NCI-H1048 (cell line): ENCODE data around the gene LAMB1.

Experiments used
- DNase-seq: peaks from one replicate; lab custom pipeline; 2025; lab: John Stamatoyannopoulos, UW

The LAMB1 gene

GRCh38 chr7:107998660-107999480 lies 4.1 kb downstream of the LAMB1 start:
- DNase-seq, result no peak

- no peak for DNase-seq
These were observed 4.8 kb downstream of the LAMB1 start for GRCh38 chr7:107998150-107998549.

- DNase-seq, result no peak
These were observed 6.7 kb downstream of the LAMB1 start for GRCh38 chr7:107996072-107996882.

GRCh38 chr7:107995184-107996071 lies 7.5 kb downstream of the LAMB1 start:
- DNase-seq, result no peak

- no peak for DNase-seq
These were observed 8.4 kb downstream of the LAMB1 start for GRCh38 chr7:107994421-107995030.

- no peak for DNase-seq
These were observed 9.1 kb downstream of the LAMB1 start for GRCh38 chr7:107993891-107994291.

GRCh38 chr7:107989618-107990373 lies 13.2 kb downstream of the LAMB1 start:
- no peak for DNase-seq

- no peak for DNase-seq
These were observed 20.0 kb downstream of the LAMB1 start for GRCh38 chr7:107982918-107983389.

- no peak for DNase-seq
These were observed 20.7 kb downstream of the LAMB1 start for GRCh38 chr7:107982042-107982840.

GRCh38 chr7:107981466-107981865 lies 21.5 kb downstream of the LAMB1 start:
- no peak for DNase-seq

GRCh38 chr7:107980671-107981190 lies 22.2 kb downstream of the LAMB1 start:
- no peak for DNase-seq

- DNase-seq, result no peak
These were observed 22.8 kb downstream of the LAMB1 start for GRCh38 chr7:107980171-107980570.

GRCh38 chr7:107978815-107979408 lies 24.0 kb downstream of the LAMB1 start:
- no peak for DNase-seq

GRCh38 chr7:107977048-107977447 lies 25.9 kb downstream of the LAMB1 start:
- DNase-seq, result no peak

GRCh38 chr7:107976620-107977019 lies 26.3 kb downstream of the LAMB1 start:
- DNase-seq, result no peak

GRCh38 chr7:107975394-107976013 lies 27.5 kb downstream of the LAMB1 start:
- DNase-seq, result no peak

- DNase-seq, result no peak
These were observed 29.1 kb downstream of the LAMB1 start for GRCh38 chr7:107973861-107974260.

- no peak for DNase-seq
These were observed 30.0 kb downstream of the LAMB1 start for GRCh38 chr7:107972941-107973376.

GRCh38 chr7:107972075-107972482 lies 30.9 kb downstream of the LAMB1 start:
- no peak for DNase-seq
